Activated CD4-positive, alpha-beta T cell treated with anti-CD3 and anti-CD28 coated beads, Interleukin-2, amount 10 ng/mL, durations not matched to agents 24 days and 14 days (primary cell): Measurements from ENCODE around the gene CHCHD6. TPM values are rescaled to one million over a fixed set of nuclear protein-coding genes. Genes with fewer than 3 reads are reported as not detected.

Experiments used
- DNase-seq: peaks from one replicate; pipeline ENCODE4 v3.0.0; 2022
- H3K27ac Mint-ChIP-seq: one replicate; pipeline ENCODE4 v1.8.0; 2022; ENCODE audit warnings: mild to moderate bottlenecking, mixed read lengths
- H3K27me3 Mint-ChIP-seq: one replicate; pipeline ENCODE4 v1.8.0; 2022; ENCODE audit warnings: mixed read lengths
- H3K36me3 Mint-ChIP-seq: one replicate; pipeline ENCODE4 v1.8.0; 2022; ENCODE audit warnings: low read depth, mild to moderate bottlenecking, mixed read lengths
- H3K4me1 Mint-ChIP-seq: one replicate; pipeline ENCODE4 v1.8.0; 2021; ENCODE audit warnings: mixed read lengths
- H3K4me3 Mint-ChIP-seq: one replicate; pipeline ENCODE4 v1.8.0; 2022; ENCODE audit warnings: mild to moderate bottlenecking, moderate library complexity, mixed read lengths
- H3K9me3 Mint-ChIP-seq: one replicate; pipeline ENCODE4 v1.8.0; 2021; ENCODE audit warnings: mixed read lengths
- intact Hi-C: fragments of 100-400 bp; cut with micrococcal nuclease; formaldehyde crosslinking; loops from one replicate; pipeline ENCODE4 v1.15.1; 2023
- total RNA-seq: library from RNA; stranded (reverse); gene quantifications from 2 replicates; pipeline ENCODE4 v1.2.3, GENCODE V29; 2022

The CHCHD6 gene
- total RNA-seq, 1 donor from 2014 or later: 18.5 TPM

- H3K27ac Mint-ChIP-seq: no peak overlapping the region
- intact Hi-C loops: no loop called here
- H3K4me3 Mint-ChIP-seq: no peak overlapping the region
- no peak for DNase-seq
- peaks cover 4% of the 10 kb centered on the region for H3K27me3 Mint-ChIP-seq
- no peaks in the 10 kb centered on the region for H3K36me3 Mint-ChIP-seq
- H3K4me1 Mint-ChIP-seq: no peaks in the 10 kb centered on the region
- no peaks in the 10 kb centered on the region for H3K9me3 Mint-ChIP-seq
Measured at GRCh38 chr3:126967386-126967785, 263.3 kb downstream of the CHCHD6 start.

DNA sequence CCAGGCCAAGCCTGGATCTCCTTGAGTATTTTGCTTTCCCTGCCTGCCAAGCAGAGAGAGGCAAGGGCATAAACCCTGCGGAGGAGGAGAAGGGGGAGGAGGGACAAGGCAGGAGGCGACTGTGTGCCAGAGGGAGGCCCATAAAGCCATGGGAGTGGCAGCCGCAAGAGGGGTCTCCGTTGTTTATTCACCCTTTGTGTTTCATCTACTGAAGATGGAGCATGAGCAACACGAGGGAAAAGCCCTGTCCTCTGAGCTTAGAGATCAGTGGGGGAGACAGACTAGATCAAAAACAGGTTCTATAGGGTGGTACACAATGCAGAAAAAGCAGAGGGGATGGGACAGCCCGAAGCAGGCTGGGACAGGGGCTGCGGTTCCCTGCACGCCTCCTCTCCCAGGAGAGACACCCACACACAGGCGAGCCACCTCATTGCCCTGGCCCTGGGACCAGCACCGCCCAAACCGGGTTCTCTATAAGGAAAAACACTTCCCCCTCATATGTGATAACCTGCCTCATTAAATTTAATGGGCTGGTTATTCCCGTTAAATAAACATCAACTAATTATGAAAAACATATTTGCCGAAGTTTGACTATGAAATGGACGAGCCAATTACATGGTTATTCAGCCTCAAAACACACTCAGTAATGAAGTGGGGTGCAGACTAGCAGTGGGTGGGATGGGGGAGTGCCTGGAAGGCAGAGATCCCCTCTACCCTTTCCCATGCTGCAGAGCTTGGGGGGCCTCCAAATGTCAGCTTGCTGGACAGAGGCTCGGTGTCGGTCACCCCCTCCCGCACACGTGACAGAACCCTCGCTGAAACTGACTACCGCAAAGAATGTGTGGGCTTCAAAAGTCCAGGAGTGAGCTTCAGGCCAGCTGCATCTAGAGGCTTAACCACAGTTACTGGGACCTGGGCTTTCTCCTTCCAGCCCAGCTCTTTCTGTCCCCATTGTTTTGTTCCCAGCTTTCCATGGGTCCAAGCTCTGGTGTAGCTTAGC, 264.7 kb downstream of the CHCHD6 start:
- Mint-ChIP-seq H3K27ac (no peak overlapping the region), H3K4me3 (no peak overlapping the region), H3K4me1 (no peaks in the 10 kb centered on the region), H3K9me3 (no peaks in the 10 kb centered on the region), H3K27me3 (peaks cover 4% of the 10 kb centered on the region), H3K36me3 (no peaks in the 10 kb centered on the region)
- no peak for DNase-seq
- intact Hi-C loops: no loop called here

DNA sequence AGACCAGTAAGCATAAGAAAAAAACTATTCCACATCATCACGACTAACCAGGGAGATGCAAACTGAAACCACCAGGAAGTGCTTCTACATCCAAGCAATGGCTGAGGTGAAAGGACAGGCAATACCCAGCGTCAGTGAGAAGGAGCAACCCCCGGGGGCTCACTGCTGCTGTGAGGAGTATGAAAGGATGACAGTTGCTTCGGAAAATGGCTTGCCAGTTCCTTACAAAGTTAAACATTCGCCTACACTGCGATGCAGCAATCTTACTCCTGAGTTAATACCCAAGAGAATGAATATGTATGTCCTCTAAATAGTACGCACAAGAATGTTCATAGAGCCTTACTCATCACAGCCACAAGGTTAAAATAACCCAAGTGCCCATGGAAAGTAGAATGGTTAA, 265.5 kb downstream of the CHCHD6 start:
- Mint-ChIP-seq H3K4me1 (no peaks in the 10 kb centered on the region), H3K27me3 (peaks cover 7% of the 10 kb centered on the region), H3K4me3 (no peak overlapping the region), H3K27ac (no peak overlapping the region), H3K36me3 (no peaks in the 10 kb centered on the region), H3K9me3 (peaks cover 5% of the 10 kb centered on the region)
- intact Hi-C loops: no loop called here
- DNase-seq: no peak

- no peak for DNase-seq
- Mint-ChIP-seq H3K27me3 (peaks cover 10% of the 10 kb centered on the region), H3K4me1 (no peaks in the 10 kb centered on the region), H3K36me3 (no peaks in the 10 kb centered on the region), H3K9me3 (peaks cover 11% of the 10 kb centered on the region), H3K27ac (no peak overlapping the region), H3K4me3 (no peak overlapping the region)
- intact Hi-C loops: no loop called here
Measured at GRCh38 chr3:126970101-126970500, 266.1 kb downstream of the CHCHD6 start.

DNA sequence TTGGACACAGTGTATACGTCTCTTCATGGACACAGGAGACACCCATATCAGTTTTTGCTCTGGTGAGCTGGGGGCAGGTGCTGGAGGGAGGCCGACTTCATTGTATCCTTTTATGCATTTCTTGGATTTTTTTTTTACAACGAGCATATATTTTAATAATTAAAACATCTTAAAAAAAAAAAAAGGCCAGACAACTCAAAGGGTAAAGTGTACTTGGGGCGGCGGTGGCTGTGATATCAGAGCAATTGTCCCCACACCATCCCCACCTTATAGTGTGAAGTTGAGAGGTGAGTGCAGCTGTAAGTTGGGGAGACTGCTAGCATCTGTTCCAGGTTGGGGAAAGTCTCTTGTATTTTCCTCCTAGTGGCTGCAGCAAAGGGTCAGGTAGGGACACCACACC, 266.9 kb downstream of the CHCHD6 start:
- Mint-ChIP-seq H3K36me3 (no peaks in the 10 kb centered on the region), H3K27me3 (peaks cover 11% of the 10 kb centered on the region), H3K4me1 (no peaks in the 10 kb centered on the region), H3K4me3 (no peak overlapping the region), H3K27ac (no peak overlapping the region), H3K9me3 (peaks cover 15% of the 10 kb centered on the region)
- no peak for DNase-seq
- intact Hi-C loops: no loop called here

- H3K27ac Mint-ChIP-seq: no peak overlapping the region
- no peak for DNase-seq
- H3K4me1 Mint-ChIP-seq: no peaks in the 10 kb centered on the region
- intact Hi-C loops: no loop called here
- H3K9me3 Mint-ChIP-seq: peaks cover 15% of the 10 kb centered on the region
- H3K4me3 Mint-ChIP-seq: no peak overlapping the region
- H3K27me3 Mint-ChIP-seq: peaks cover 11% of the 10 kb centered on the region
- no peaks in the 10 kb centered on the region for H3K36me3 Mint-ChIP-seq
Measured at GRCh38 chr3:126971891-126972351, 267.9 kb downstream of the CHCHD6 start.

DNA sequence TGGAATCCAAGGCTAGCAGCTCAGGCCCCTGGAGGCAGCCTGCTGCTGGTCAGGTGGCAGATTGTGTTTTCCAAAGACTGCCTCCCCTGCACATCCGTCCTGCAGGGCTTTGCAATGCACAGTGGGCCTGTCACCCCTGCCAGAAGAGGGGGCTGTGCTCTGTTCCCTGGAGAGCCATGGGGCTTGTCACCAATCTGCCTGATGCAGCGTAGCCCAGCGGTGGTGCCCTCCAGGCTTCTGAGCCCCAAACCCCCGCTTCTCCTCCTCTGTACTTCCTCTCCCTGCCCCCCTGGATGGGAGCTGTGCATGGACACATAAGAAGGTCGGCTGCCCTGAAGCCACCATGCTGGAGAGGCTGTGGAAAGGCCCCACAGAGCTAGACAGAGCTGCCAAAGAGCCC, 268.8 kb downstream of the CHCHD6 start:
- Mint-ChIP-seq H3K4me1 (peaks cover under 1% of the 10 kb centered on the region), H3K4me3 (no peak overlapping the region), H3K27ac (no peak overlapping the region), H3K27me3 (peaks cover 12% of the 10 kb centered on the region), H3K9me3 (peaks cover 15% of the 10 kb centered on the region), H3K36me3 (no peaks in the 10 kb centered on the region)
- intact Hi-C loops: no loop called here
- no peak for DNase-seq

DNA sequence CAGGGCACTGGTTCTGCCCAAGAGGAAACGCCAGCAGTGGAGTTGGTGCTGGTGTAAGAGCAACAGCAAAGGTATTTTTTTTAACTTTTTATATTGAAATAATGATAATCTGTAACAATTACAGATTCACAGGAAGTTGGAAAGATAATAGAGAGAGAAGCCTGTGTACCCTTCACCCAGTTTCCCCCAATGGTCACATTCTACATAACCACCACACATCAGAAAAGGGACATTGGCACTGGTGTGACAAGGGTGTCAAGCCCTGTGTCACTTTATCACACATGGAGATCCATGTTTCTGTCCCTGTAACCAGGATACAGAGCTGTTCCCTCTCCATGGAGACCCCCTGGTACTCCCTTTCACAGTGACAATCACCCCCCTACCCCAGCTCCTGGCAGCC, 269.8 kb downstream of the CHCHD6 start:
- Mint-ChIP-seq H3K4me1 (peaks cover 2% of the 10 kb centered on the region), H3K36me3 (no peaks in the 10 kb centered on the region), H3K27ac (no peak overlapping the region), H3K4me3 (no peak overlapping the region), H3K9me3 (peaks cover 15% of the 10 kb centered on the region), H3K27me3 (peaks cover 15% of the 10 kb centered on the region)
- no peak for DNase-seq
- intact Hi-C loops: no loop called here

DNA sequence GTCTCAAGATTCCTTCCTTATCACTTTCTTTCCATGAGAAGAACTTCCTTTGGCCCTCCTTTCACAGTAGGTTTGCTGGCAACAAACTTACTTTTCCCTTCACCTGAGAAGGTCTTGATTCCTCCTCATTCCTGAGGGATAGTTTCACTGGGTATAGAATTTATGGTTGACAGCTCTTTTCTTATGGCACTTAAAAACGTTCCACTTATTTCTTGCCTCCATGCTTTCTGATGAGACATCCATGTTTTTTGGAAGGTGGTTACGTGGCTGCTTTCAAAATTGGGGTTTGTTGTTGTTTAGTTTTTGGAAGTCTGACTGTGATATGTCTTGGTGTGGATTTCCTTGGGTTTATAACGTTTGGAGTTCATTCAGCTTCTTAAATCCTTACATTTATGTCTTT, 270.7 kb downstream of the CHCHD6 start:
- intact Hi-C loops: no loop called here
- Mint-ChIP-seq H3K4me1 (peaks cover 9% of the 10 kb centered on the region), H3K9me3 (peaks cover 15% of the 10 kb centered on the region), H3K4me3 (no peak overlapping the region), H3K27ac (no peak overlapping the region), H3K27me3 (peaks cover 15% of the 10 kb centered on the region), H3K36me3 (no peaks in the 10 kb centered on the region)
- DNase-seq: no peak

DNA sequence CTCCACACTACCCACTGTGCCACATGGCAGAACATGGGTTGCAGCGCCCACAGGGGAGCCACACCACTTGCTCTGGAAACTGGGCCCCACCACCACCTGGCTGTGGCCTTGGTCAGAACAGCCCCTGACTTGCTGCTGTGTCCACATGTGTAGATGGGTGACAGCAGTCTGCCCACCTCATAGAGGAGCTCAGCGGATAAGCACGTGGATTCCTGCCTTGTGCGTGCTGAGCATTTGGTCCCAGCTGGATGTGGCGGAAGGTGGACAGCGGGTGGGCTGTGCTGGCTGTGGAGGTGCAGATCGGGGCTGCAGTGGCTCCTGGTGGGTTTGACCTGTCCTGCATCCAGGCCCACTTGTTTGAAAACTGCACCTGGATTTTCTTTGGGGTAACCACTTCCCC, 272.9 kb downstream of the CHCHD6 start:
- H3K9me3 Mint-ChIP-seq: peaks cover 15% of the 10 kb centered on the region
- DNase-seq: no peak
- no peak overlapping the region for H3K27ac Mint-ChIP-seq
- peaks cover 17% of the 10 kb centered on the region for H3K4me1 Mint-ChIP-seq
- H3K36me3 Mint-ChIP-seq: no peaks in the 10 kb centered on the region
- H3K4me3 Mint-ChIP-seq: no peak overlapping the region
- intact Hi-C loops: no loop called here
- H3K27me3 Mint-ChIP-seq: peaks cover 16% of the 10 kb centered on the region

DNA sequence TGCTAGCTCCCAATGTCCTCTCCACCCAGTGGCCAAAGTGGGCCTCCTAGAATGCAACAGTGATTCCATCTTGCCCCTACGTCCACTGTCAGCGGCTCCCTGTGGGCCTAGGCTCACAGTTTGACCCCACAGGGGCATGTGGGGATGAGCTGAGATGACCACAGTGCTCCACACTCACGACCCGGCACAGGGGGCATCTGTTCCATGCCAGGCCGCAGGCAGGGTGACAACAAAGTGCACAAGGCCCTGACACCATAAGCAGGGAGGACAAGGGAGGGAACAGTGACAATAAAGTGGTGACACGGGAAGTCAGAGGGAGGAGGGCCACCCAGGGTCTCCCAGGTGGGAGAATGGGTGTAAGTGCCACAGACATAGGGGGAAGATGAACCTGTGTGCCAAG, 273.8 kb downstream of the CHCHD6 start:
- peaks cover 21% of the 10 kb centered on the region for H3K4me1 Mint-ChIP-seq
- no peaks in the 10 kb centered on the region for H3K36me3 Mint-ChIP-seq
- H3K27me3 Mint-ChIP-seq: peaks cover 16% of the 10 kb centered on the region
- no peak overlapping the region for H3K4me3 Mint-ChIP-seq
- H3K9me3 Mint-ChIP-seq: peaks cover 15% of the 10 kb centered on the region
- no peak for DNase-seq
- H3K27ac Mint-ChIP-seq: no peak overlapping the region
- intact Hi-C loops: no loop called here

GRCh38 chr3:126978291-126978690, 274.3 kb downstream of the CHCHD6 start:
- H3K36me3 Mint-ChIP-seq: no peaks in the 10 kb centered on the region
- H3K9me3 Mint-ChIP-seq: peaks cover 15% of the 10 kb centered on the region
- no peak for DNase-seq
- H3K27me3 Mint-ChIP-seq: peaks cover 16% of the 10 kb centered on the region
- H3K27ac Mint-ChIP-seq: no peak overlapping the region
- H3K4me1 Mint-ChIP-seq: peaks cover 21% of the 10 kb centered on the region
- H3K4me3 Mint-ChIP-seq: no peak overlapping the region
- intact Hi-C loops: no loop called here

DNA sequence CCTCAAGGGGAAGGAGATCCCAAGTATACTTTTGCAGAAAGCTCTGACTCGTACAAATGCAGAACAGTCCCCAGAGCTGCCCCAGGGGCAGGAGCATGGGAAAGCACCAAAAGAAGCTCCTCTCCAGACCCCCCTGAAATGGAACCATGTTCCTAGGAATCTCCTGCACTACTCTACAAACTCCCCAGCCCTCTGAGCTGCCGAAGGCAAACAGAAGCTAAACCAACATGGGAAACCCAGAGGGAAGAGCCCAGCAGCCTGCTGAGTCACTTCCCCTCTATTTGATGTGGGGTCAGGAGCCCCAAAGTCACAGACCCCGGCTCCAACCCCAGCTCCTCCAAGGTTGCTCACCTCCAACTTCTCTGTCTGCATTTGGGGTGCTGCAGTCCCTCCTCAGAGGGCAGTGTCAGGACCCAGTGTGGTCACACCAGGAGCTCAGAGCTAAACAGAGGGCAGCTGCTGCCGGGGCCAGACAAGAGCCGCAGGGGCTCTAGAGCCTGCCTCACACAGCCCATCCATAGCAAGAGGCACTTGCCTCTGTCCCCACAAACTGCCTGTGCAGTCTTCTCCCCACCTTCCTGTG, 275.1 kb downstream of the CHCHD6 start:
- no peak overlapping the region for H3K27ac Mint-ChIP-seq
- H3K4me3 Mint-ChIP-seq: no peak overlapping the region
- H3K27me3 Mint-ChIP-seq: peaks cover 16% of the 10 kb centered on the region
- no peak for DNase-seq
- peaks cover 14% of the 10 kb centered on the region for H3K9me3 Mint-ChIP-seq
- intact Hi-C loops: no loop called here
- H3K36me3 Mint-ChIP-seq: no peaks in the 10 kb centered on the region
- peaks cover 21% of the 10 kb centered on the region for H3K4me1 Mint-ChIP-seq

DNA sequence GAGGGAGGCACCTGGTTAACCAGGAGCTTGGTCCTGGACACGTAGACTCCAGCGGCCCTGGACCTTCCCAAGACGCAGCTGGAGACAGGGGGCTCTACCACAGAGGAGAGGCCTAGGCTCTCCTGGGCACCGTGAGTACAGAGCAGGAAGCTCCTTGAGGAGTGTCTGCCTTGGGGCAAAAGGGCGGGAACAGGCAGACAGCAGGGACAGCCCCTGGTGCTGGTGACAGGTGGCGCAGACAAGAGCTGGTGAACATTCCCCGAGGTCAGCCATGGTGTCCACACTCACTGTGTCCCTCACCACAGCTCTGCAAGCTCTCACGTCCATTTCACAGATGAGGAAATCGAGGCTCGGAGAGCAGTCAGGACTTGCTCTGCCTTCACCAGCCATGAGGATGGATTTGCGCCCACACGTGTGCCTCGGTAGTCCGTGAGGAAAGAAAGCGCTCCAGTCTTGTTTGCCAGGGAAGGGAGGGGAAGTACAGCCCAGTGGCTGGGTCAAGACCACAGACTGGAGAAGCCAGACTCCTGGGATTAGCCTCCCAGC, 276.3 kb downstream of the CHCHD6 start:
- intact Hi-C loops: loop anchor here (5.0 to 10.0 kb wide), 3 partner anchors 306 to 1072 kb away; partner anchors contain the start of genes SEC61A1 and ZXDC
- peaks cover 2% of the 10 kb centered on the region for H3K9me3 Mint-ChIP-seq
- H3K27ac Mint-ChIP-seq: peak overlapping the region; percentile 8
- no peak for DNase-seq
- peaks cover 10% of the 10 kb centered on the region for H3K27me3 Mint-ChIP-seq
- H3K4me1 Mint-ChIP-seq: peaks cover 21% of the 10 kb centered on the region
- no peaks in the 10 kb centered on the region for H3K36me3 Mint-ChIP-seq
- H3K4me3 Mint-ChIP-seq: no peak overlapping the region
